Heart left ventricle (tissue), 13 donors: ENCODE measurements around the gene ERFE.

Experiments used
- CTCF ChIP-seq, 12 donors: fragments of 200-600 bp; sonication (generic) in 4 of 12; IDR thresholded peaks; one replicate each; pipeline versions ENCODE4 v1.5.0 to v1.8.0; 2018 to 2022; ENCODE audit warnings: antibody characterized with exemption in 12 of 12, mild to moderate bottlenecking in 5 of 12
- POLR2A ChIP-seq, 2 donors: fragments of 450-650 bp; IDR thresholded peaks; one replicate each; pipeline ENCODE4 v1.6.1; 2017; ENCODE audit warnings: antibody characterized with exemption in 2 of 2, mild to moderate bottlenecking in 2 of 2, moderate library complexity in 2 of 2
- donor health status: ischemic (EF 13 %, LVEDD 7.1; RV severe dilation, severe dysfunction).
- donor health status: DM: no; HTN: yes; CAD: no.
- donor health status: DM: no; HTN: no; CAD: no.
- donor health status: ischemic (EF 25% LVEDD 6.9; RV normal size, moderate dysfunction).
- donor health status: ischemic (EF 25% LVEDD 5.7; RV mildly dilated, moderate dysfunction).
- donor health status: ischemic (EF 35%, LVEDD 5.7; RV mildly dilated, moderate dysfunction).
- donor health status: nonischemic (EF 11% LVEDD 7.7; RV severe dilation, severe dysfunction).
- donor health status: DM: yes; HTN: yes; CAD: no.
- donor health status: PGD.
- donor health status: ischemic (EF 29% LVEDD 5.4; RV normal size, mild dysfunction).
- donor health status: nonischemic (EF 23%, LVEDD 6.1; RV moderate dilation, normal function).

DNA sequence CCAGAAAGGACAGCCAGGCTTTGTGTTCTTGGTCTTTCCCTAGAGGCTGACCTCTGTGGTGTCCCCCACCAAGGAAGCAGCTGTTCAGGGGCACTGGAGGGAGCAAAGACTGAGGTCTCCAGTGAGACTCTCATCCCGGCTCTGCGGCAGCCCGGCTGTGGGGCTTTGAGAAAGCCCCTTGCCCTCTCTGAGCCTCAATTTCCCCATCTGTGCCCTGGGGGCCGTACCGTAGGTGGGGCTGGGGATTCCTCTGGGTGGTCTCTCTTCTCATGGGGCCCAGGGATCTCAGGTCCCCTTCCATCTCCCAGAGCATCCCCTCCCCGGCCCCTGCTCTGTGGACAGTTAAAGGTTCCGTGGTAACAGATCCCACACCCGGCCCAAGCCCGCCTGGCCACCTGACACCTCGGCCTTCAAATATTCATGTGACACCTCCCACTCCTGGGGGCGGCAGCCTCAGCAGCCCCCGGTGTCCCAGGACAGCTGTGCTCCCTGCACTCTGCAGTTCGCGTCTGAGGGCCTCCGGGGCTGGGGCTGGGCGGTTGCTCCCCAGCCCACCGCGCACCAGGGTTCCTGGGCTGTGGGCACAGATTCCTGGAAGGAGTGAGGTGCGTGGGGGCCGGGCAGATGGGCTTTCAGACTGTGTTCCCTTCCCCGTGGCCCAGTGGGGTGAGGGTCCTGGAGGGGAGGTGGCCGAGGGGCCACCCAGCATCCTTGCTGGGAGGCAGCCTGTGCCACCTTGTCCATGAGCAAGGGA lies 35.4 kb upstream of the ERFE start:
- TF ChIP-seq POLR2A (IDR thresholded peaks at IDR 0.05) (no peak), CTCF (IDR thresholded peaks at IDR 0.05) (no peak)
